ENCODE data around the gene PTPRCAP. TPM values are rescaled to one million over a fixed set of nuclear protein-coding genes. Genes with fewer than 3 reads are reported as not detected.
"Not testable (repeated sequence)": the region's sequence is repeated elsewhere in the genome, so short reads cannot be mapped to it uniquely, and the experiment has no call there.

The PTPRCAP gene
- polyA plus RNA-seq, 1 donor (not counting 4 experiments of a cell fraction or from before 2014, with no cell fraction given), result not detected

- Histone ChIP-seq H4K20me1 (ENCODE audit: control insufficient read depth, extremely low read depth, insufficient read depth, low read length) (no peaks in the 10 kb centered on the region), H3K27ac (ENCODE audit: control insufficient read depth, insufficient read depth, low read length) (peak overlapping the region; percentile 90), H3K4me1 (ENCODE audit: control insufficient read depth, extremely low read depth, insufficient read depth, low read length) (peaks cover 18% of the 10 kb centered on the region), H2AFZ (ENCODE audit: control insufficient read depth, low read length) (peak overlapping the region; percentile 90), H3K9me3 (ENCODE audit: control insufficient read depth, low read depth, low read length) (no peaks in the 10 kb centered on the region), H3K4me2 (ENCODE audit: control insufficient read depth, extremely low read depth, insufficient read depth, low read depth, low read length) (peak overlapping the region; percentile 87), H3K9me1 (ENCODE audit: control insufficient read depth, extremely low read depth, insufficient read depth, low read length) (no peaks in the 10 kb centered on the region), H3K79me2 (ENCODE audit: control insufficient read depth, insufficient read depth, low read length) (peaks cover 27% of the 10 kb centered on the region), H3K4me3 (ENCODE audit: control insufficient read depth in 2 of 3, extremely low read depth in 1 of 3, insufficient read depth in 2 of 3, low read depth in 1 of 3, low read length in 3 of 3) (peak overlapping the region; percentile 77 to 98 (median 97)), H3K9ac (ENCODE audit: control insufficient read depth, extremely low read depth, insufficient read depth, low read length) (peak overlapping the region; percentile 97), H3K36me3 (ENCODE audit: control insufficient read depth in 2 of 2, extremely low read depth in 1 of 2, insufficient read depth in 2 of 2, low read length in 2 of 2) (peaks cover 23 to 36% of the 10 kb centered on the region in 2 experiments), H3K27me3 (ENCODE audit: control insufficient read depth, extremely low read depth, insufficient read depth, low read length) (no peaks in the 10 kb centered on the region)
- FAIRE-seq (peak; percentile 74), DNase-seq (ENCODE audit: low read depth, low spot score) (peak; percentile 59)
- TF ChIP-seq CTCF (optimal IDR thresholded peaks at IDR 0.05 in 1 of 3, IDR thresholded peaks at IDR 0.05 in 1 of 3, conservative IDR thresholded peaks at IDR 0.05 in 1 of 3; ENCODE audit: extremely low read depth in 1 of 3, insufficient read depth in 2 of 3, low read length in 3 of 3), result no peak
- no peak for TF ChIP-seq EZH2 (IDR thresholded peaks at IDR 0.05; ENCODE audit: low read length)
- dilution Hi-C loops (cut with MboI; ENCODE audit: extremely low pct_ligation_motif_present, low sequenced_read_pairs), result no loop called here
These were observed 8.3 kb downstream of the PTPRCAP start for GRCh38 chr11:67429038-67429668.

GRCh38 chr11:67428052-67429001 lies 9.2 kb downstream of the PTPRCAP start, which contains the start of gene RPS6KB2:
RPS6KB2 (plus strand) TSS chr11:67428494; CDS start chr11:67428546, 52 bp downstream.
- DNase-seq (ENCODE audit: low read depth, low spot score), result peak; percentile 79
- Histone ChIP-seq H4K20me1 (ENCODE audit: control insufficient read depth, extremely low read depth, insufficient read depth, low read length) (no peaks in the 10 kb centered on the region), H3K27ac (ENCODE audit: control insufficient read depth, insufficient read depth, low read length) (peak within 1 kb of the TSS; percentile 90), H3K9me1 (ENCODE audit: control insufficient read depth, extremely low read depth, insufficient read depth, low read length) (no peaks in the 10 kb centered on the region), H2AFZ (ENCODE audit: control insufficient read depth, low read length) (peak within 1 kb of the TSS; percentile 99), H3K9ac (ENCODE audit: control insufficient read depth, extremely low read depth, insufficient read depth, low read length) (peak within 1 kb of the TSS; percentile 97), H3K4me1 (ENCODE audit: control insufficient read depth, extremely low read depth, insufficient read depth, low read length) (peaks cover 19% of the 10 kb centered on the region), H3K9me3 (ENCODE audit: control insufficient read depth, low read depth, low read length) (no peaks in the 10 kb centered on the region), H3K79me2 (ENCODE audit: control insufficient read depth, insufficient read depth, low read length) (peaks cover 27% of the 10 kb centered on the region), H3K27me3 (ENCODE audit: control insufficient read depth, extremely low read depth, insufficient read depth, low read length) (no peaks in the 10 kb centered on the region), H3K36me3 (ENCODE audit: control insufficient read depth in 2 of 2, extremely low read depth in 1 of 2, insufficient read depth in 2 of 2, low read length in 2 of 2) (peaks cover 15 to 28% of the 10 kb centered on the region in 2 experiments), H3K4me2 (ENCODE audit: control insufficient read depth, extremely low read depth, insufficient read depth, low read depth, low read length) (peak within 1 kb of the TSS; percentile 98), H3K4me3 (ENCODE audit: control insufficient read depth in 2 of 3, extremely low read depth in 1 of 3, insufficient read depth in 2 of 3, low read depth in 1 of 3, low read length in 3 of 3) (peak within 1 kb of the TSS; percentile 77 to 98 (median 97))
- dilution Hi-C loops (cut with MboI; ENCODE audit: extremely low pct_ligation_motif_present, low sequenced_read_pairs), result no loop called here
- peak; percentile 86 for FAIRE-seq
- TF ChIP-seq CTCF (optimal IDR thresholded peaks at IDR 0.05 in 1 of 3, IDR thresholded peaks at IDR 0.05 in 1 of 3, conservative IDR thresholded peaks at IDR 0.05 in 1 of 3; ENCODE audit: extremely low read depth in 1 of 3, insufficient read depth in 2 of 3, low read length in 3 of 3), result no peak
- TF ChIP-seq EZH2 (IDR thresholded peaks at IDR 0.05; ENCODE audit: low read length), result no peak

DNA sequence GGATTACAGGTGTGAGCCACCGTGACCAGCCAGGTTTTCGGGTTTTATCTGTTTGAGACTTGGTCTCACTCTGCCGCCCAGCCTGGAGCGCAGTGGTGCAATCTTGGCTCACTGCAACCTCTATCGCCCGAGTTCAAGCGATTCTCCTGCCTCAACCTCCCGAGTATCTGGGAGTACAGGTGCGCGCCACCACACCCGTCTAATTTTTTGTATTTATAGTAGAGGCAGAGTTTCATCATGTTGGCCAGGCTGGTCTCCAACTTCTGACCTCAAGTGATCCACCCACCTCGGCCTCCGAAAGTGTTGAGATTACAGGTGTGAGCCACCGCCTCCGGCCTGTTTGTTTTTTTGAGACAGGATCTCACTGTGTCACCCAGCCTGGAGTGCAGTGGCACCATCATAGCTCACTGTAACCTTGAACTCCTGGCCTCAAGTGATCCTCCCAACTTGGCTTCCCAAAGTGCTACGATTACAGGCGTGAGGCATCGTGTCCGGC lies 10.1 kb downstream of the PTPRCAP start:
- FAIRE-seq; H3K27me3 ChIP-seq (ENCODE audit: control insufficient read depth, extremely low read depth, insufficient read depth, low read length); H3K9me1 ChIP-seq (ENCODE audit: control insufficient read depth, extremely low read depth, insufficient read depth, low read length); DNase-seq (ENCODE audit: low read depth, low spot score); H4K20me1 ChIP-seq (ENCODE audit: control insufficient read depth, extremely low read depth, insufficient read depth, low read length); dilution Hi-C loops (cut with MboI; ENCODE audit: extremely low pct_ligation_motif_present, low sequenced_read_pairs); H3K9me3 ChIP-seq (ENCODE audit: control insufficient read depth, low read depth, low read length): not testable (repeated sequence)
- Histone ChIP-seq H3K27ac (ENCODE audit: control insufficient read depth, insufficient read depth, low read length) (peak overlapping the region; percentile 90), H2AFZ (ENCODE audit: control insufficient read depth, low read length) (peak overlapping the region; percentile 99), H3K4me3 (ENCODE audit: control insufficient read depth in 2 of 3, extremely low read depth in 1 of 3, insufficient read depth in 2 of 3, low read depth in 1 of 3, low read length in 3 of 3) (peak overlapping the region; percentile 77 to 98 (median 97)), H3K4me2 (ENCODE audit: control insufficient read depth, extremely low read depth, insufficient read depth, low read depth, low read length) (peak overlapping the region; percentile 98), H3K9ac (ENCODE audit: control insufficient read depth, extremely low read depth, insufficient read depth, low read length) (peak overlapping the region; percentile 97), H3K36me3 (ENCODE audit: control insufficient read depth in 2 of 2, extremely low read depth in 1 of 2, insufficient read depth in 2 of 2, low read length in 2 of 2) (peaks cover 11 to 20% of the 10 kb centered on the region in 2 experiments), H3K79me2 (ENCODE audit: control insufficient read depth, insufficient read depth, low read length) (peaks cover 27% of the 10 kb centered on the region), H3K4me1 (ENCODE audit: control insufficient read depth, extremely low read depth, insufficient read depth, low read length) (peaks cover 28% of the 10 kb centered on the region)

All from keratinocyte (primary cell).